PC-3 (cell line): ENCODE data around the gene SMG7.

Experiments
- CTCF ChIP-seq: fragments of 300-600 bp; sonication (generic); conservative IDR thresholded peaks from 2 replicates; pipeline ENCODE4 v1.5.1; 2017; ENCODE audit warnings: antibody characterized with exemption, low read depth, mild to moderate bottlenecking, low read length
- EZH2 ChIP-seq: fragments of 300-600 bp; sonication (generic); IDR thresholded peaks from one replicate; pipeline ENCODE4 v1.6.1; 2017; ENCODE audit warnings: antibody characterized with exemption, mild to moderate bottlenecking, low read length; ENCODE audit not compliant: unreplicated experiment

DNA sequence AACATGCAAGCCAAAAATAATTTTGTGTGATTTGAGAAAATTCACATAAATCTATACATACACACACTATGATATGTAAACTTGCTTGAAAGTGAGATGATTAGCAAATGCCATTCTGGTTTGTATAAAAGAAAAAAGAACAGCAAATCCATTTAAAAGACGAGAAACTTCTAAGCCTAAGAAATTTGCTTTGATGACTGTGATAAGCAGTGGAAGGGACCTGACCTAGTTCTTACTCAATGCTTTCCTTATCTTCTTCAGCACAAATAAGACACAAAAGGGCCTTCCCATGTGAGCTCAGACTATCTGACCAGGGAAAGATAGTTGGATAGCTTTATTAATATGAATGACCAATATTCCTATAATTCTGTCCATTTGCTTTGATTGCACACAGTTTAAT, 28.8 kb upstream of the SMG7 start:
- TF ChIP-seq CTCF (no peak), EZH2 (no peak)
